ENCODE measurements around the gene MXD3. TPM values are rescaled to one million over a fixed set of nuclear protein-coding genes. Genes with fewer than 3 reads are reported as not detected.
A peak's percentile ranks its signal among the peaks of the same experiment; 100 is the strongest.

Gene MXD3
- total and polyA plus RNA-seq, 2 donors (not counting 1 experiment from before 2014, with no cell fraction given), result 11.5 to 14.8 TPM

DNA sequence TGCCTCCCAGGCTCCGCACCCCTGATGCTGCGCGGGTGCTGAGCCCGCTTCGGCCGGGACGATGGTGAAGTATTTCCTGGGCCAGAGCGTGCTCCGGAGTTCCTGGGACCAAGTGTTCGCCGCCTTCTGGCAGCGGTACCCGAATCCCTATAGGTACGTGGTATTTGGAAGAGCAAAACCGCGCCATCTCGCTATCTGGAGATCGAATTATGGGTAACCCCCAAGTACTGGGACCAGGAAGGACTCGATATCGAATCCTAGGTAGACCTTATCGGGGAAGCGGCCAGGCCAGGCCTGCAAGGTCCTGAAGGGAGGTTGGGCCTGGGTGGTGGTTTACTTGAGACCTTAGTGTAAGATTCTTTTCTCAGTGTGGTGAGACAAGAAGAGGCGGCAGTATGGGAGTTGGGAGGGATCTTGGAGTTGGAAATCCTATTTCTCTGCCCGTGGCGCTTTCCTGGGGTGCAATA, 7.7 kb downstream of the MXD3 start:
- peak overlapping the region; percentile 93 for H2AFZ ChIP-seq (ENCODE audit: insufficient read depth, low read depth, low read length, poor library complexity, severe bottlenecking)
- H3K27ac ChIP-seq (ENCODE audit: low read length in 2 of 2), result peak overlapping the region; percentile 45 to 81
- H3K4me1 ChIP-seq (ENCODE audit: control insufficient read depth in 2 of 2, insufficient read depth in 2 of 2, low read length in 2 of 2), result peaks cover 61 to 78% of the 10 kb centered on the region in 2 donors
- ChIA-PET POLR2A (interaction anchor here (0.8 kb wide), 1 partner anchor 48 kb away, joined by 3 read pairs; the partner anchor contains the start of gene LMAN2), CTCF (interaction anchor here (0.7 to 1.1 kb wide), 4 partner anchors 9 to 128 kb away, joined by 3 to 4 read pairs (median 3); no protein-coding TSS in a partner anchor)
- peak overlapping the region; percentile 87 for H3K4me2 ChIP-seq (replicated peaks; ENCODE audit: low read depth, low read length, poor library complexity, severe bottlenecking)
- H3K9me3 Mint-ChIP-seq (ENCODE audit: insufficient read depth), result no peaks in the 10 kb centered on the region
- no peaks in the 10 kb centered on the region for H3K27me3 Mint-ChIP-seq
- H3K9me3 ChIP-seq (ENCODE audit: control extremely low read depth in 1 of 3, control insufficient read depth in 2 of 3, insufficient read depth in 1 of 3, low read length in 2 of 3), result peaks cover 0 to 2% (median 0%) of the 10 kb centered on the region in 3 donors
- H3K4me3 ChIP-seq (ENCODE audit: control extremely low read depth in 1 of 5, extremely low read depth in 1 of 5, insufficient read depth in 1 of 5, low read depth in 2 of 5, low read length in 4 of 5), result peak overlapping the region; percentile 71 to 97 (median 91)
- intact Hi-C loops (cut with micrococcal nuclease), result loop anchor here (5.0 kb wide), 3 partner anchors 192 to 298 kb away; partner anchors contain the start of genes B4GALT7 and DOK3
- peak overlapping the region; percentile 92 for H3K27ac Mint-ChIP-seq
- H3K27me3 ChIP-seq (replicated peaks in 1 of 4; ENCODE audit: control extremely low read depth in 1 of 4, control insufficient read depth in 3 of 4, insufficient read depth in 4 of 4, low read length in 3 of 4), result no peaks in the 10 kb centered on the region
- ATAC-seq (ENCODE audit: low read depth), result no peak
- H3K4me1 Mint-ChIP-seq, result peaks cover 72% of the 10 kb centered on the region
- peaks cover 26% of the 10 kb centered on the region for H4K20me1 ChIP-seq (ENCODE audit: control insufficient read depth, insufficient read depth, low read length, poor library complexity, severe bottlenecking)
- H3K79me2 ChIP-seq (ENCODE audit: control insufficient read depth, insufficient read depth, low read length), result peaks cover 45% of the 10 kb centered on the region
- H3K36me3 ChIP-seq (replicated peaks in 1 of 2; ENCODE audit: control extremely low read depth in 1 of 2, control insufficient read depth in 1 of 2, extremely low read depth in 1 of 2, insufficient read depth in 2 of 2, low read length in 1 of 2), result peaks cover 2 to 37% of the 10 kb centered on the region in 2 experiments
- H3K4me3 Mint-ChIP-seq, result peak overlapping the region; percentile 95
- WGBS (ENCODE audit: insufficient coverage), result 4% methylated on average over 25 of the region's 25 CpGs
- TF ChIP-seq CTCF (IDR thresholded peaks at IDR 0.05) (no peak), EZH2 (IDR thresholded peaks at IDR 0.05; ENCODE audit: borderline replicate concordance, insufficient read depth, low read depth, low read length, poor library complexity, severe bottlenecking) (no peak)
- H3K9ac ChIP-seq (ENCODE audit: low read length), result peak overlapping the region; percentile 93
- DNase-seq, result no peak

Measured in B cell (primary cell).